Gastroesophageal sphincter (tissue), 4 donors: ENCODE measurements around the gene LDLRAD4. TPM values are rescaled to one million over a fixed set of nuclear protein-coding genes. Genes with fewer than 3 reads are reported as not detected.

Experiments used
- ATAC-seq: fragments of 150-250 bp; one replicate; pipeline ENCODE4 v1.9.1; 2016; ENCODE audit warnings: mild to moderate bottlenecking, moderate library complexity
- H3K27ac ChIP-seq, 4 donors: fragments of 200-600 bp; sonication (generic) in 3 of 4; 1 replicate in 3 of 4; 2 replicates in 1 of 4; pipeline ENCODE4 v1.5.1; 2016 to 2019
- H3K27me3 ChIP-seq: fragments of 200-600 bp; sonication (generic); one replicate; pipeline ENCODE4 v1.5.1; 2019
- H3K36me3 ChIP-seq, 2 donors: fragments of 200-600 bp; sonication (generic); one replicate each; pipeline ENCODE4 v1.5.1; 2019; ENCODE audit warnings: control low read depth in 1 of 2
- H3K4me1 ChIP-seq, 3 donors: fragments of 200-600 bp; sonication (generic); 1 replicate in 2 of 3; 2 replicates in 1 of 3; pipeline ENCODE4 v1.5.1; 2016 to 2019; ENCODE audit warnings: control low read depth in 2 of 3
- H3K4me3 ChIP-seq, 2 donors: fragments of 200-600 bp; sonication (generic); one replicate each; pipeline ENCODE4 v1.5.1; 2019; ENCODE audit warnings: mild to moderate bottlenecking in 1 of 2, moderate library complexity in 1 of 2
- H3K9me3 ChIP-seq, 3 donors: fragments of 200-600 bp; sonication (generic); one replicate each; pipeline ENCODE4 v1.5.1; 2017 to 2019; ENCODE audit warnings: control low read depth in 2 of 3
- CTCF ChIP-seq, 4 experiments: fragments of 200-600 bp in 2 of 4; fragments of 450-650 bp in 2 of 4; sonication (generic) in 1 of 4; IDR thresholded peaks; one replicate each; pipeline ENCODE4 v1.5.1; 2017 to 2019; ENCODE audit warnings: antibody characterized with exemption in 4 of 4, mild to moderate bottlenecking in 2 of 4, moderate library complexity in 2 of 4
- EP300 ChIP-seq: sonication (generic); formaldehyde crosslinking; IDR thresholded peaks from one replicate; pipeline ENCODE4 v1.6.1; 2017; ENCODE audit warnings: antibody characterized with exemption, mild to moderate bottlenecking
- POLR2A ChIP-seq, 2 donors: fragments of 450-650 bp; IDR thresholded peaks; one replicate each; pipeline ENCODE4 v1.6.1; 2017; ENCODE audit warnings: antibody characterized with exemption in 2 of 2, mild to moderate bottlenecking in 2 of 2, moderate library complexity in 1 of 2
- POLR2AphosphoS5 ChIP-seq: sonication (generic); formaldehyde crosslinking; IDR thresholded peaks from one replicate; pipeline ENCODE4 v1.6.1; 2017; ENCODE audit warnings: antibody characterized with exemption
- WGBS, 2 donors: methylation state at CpG; one replicate each; pipeline ENCODE4 v1.1.5; 2018; ENCODE audit warnings: low coverage in 1 of 2; 5-methylcytosine and 5-hydroxymethylcytosine counted together
- total RNA-seq, 4 donors: library from RNA; depleted of rRNA; stranded (reverse); fragments of >200 nt; gene quantifications; one replicate each; pipeline ENCODE4 v1.1.0, GENCODE V29; 2016

Gene LDLRAD4
- total RNA-seq, 4 donors from 2014 or later = 28.1 to 85.9 (median 55.2) TPM

GRCh38 chr18:13530033-13530878, 311.7 kb downstream of the LDLRAD4 start:
- Histone ChIP-seq H3K4me3 (no peak overlapping the region), H3K36me3 (peaks cover 0 to 4% of the 10 kb centered on the region in 2 donors), H3K4me1 (peaks cover 0 to 23% (median 4%) of the 10 kb centered on the region in 3 donors), H3K9me3 (no peaks in the 10 kb centered on the region), H3K27ac (peak overlapping the region in 3 of 4 donors; percentile 41 to 59 (median 46)), H3K27me3 (no peaks in the 10 kb centered on the region)
- WGBS, 2 donors = 53 to 57% methylated on average over 4 to 5 of the region's 14 CpGs
- TF ChIP-seq POLR2AphosphoS5 = no peak
- TF ChIP-seq EP300 = no peak
- TF ChIP-seq POLR2A (IDR thresholded peaks at IDR 0.05) = no peak
- TF ChIP-seq CTCF (IDR thresholded peaks at IDR 0.05) = no peak
- ATAC-seq = no peak

GRCh38 chr18:13530879-13531387, 312.4 kb downstream of the LDLRAD4 start:
- Histone ChIP-seq H3K9me3 (no peaks in the 10 kb centered on the region), H3K27me3 (no peaks in the 10 kb centered on the region), H3K36me3 (peaks cover 0 to 4% of the 10 kb centered on the region in 2 donors), H3K27ac (peak overlapping the region in 3 of 4 donors; percentile 41 to 59 (median 46)), H3K4me3 (no peak overlapping the region), H3K4me1 (peaks cover 0 to 23% (median 4%) of the 10 kb centered on the region in 3 donors)
- ATAC-seq = peak; percentile 81
- 71 to 75% methylated on average over 5 to 6 of the region's 7 CpGs for WGBS, 2 donors
- no peak for TF ChIP-seq EP300
- peak in 3 of 4 experiments; percentile 60 to 75 (median 67) for TF ChIP-seq CTCF (IDR thresholded peaks at IDR 0.05)

GRCh38 chr18:13531681-13532325, 313.2 kb downstream of the LDLRAD4 start:
- peaks cover 0 to 4% of the 10 kb centered on the region in 2 donors for H3K36me3 ChIP-seq
- TF ChIP-seq CTCF (IDR thresholded peaks at IDR 0.05) (no peak), EP300 (no peak), POLR2AphosphoS5 (no peak), POLR2A (IDR thresholded peaks at IDR 0.05) (no peak)
- H3K4me3 ChIP-seq = no peak overlapping the region
- no peaks in the 10 kb centered on the region for H3K27me3 ChIP-seq
- no peak for ATAC-seq
- no peak overlapping the region for H3K27ac ChIP-seq
- H3K9me3 ChIP-seq = no peaks in the 10 kb centered on the region
- WGBS, 2 donors = 100% methylated on average over 1 to 4 of the region's 17 CpGs
- H3K4me1 ChIP-seq = peaks cover 0 to 29% (median 4%) of the 10 kb centered on the region in 3 donors

GRCh38 chr18:13532406-13533075, 314.0 kb downstream of the LDLRAD4 start:
- Histone ChIP-seq H3K36me3 (peaks cover 0 to 3% of the 10 kb centered on the region in 2 donors), H3K9me3 (no peaks in the 10 kb centered on the region), H3K4me1 (peaks cover 0 to 29% (median 4%) of the 10 kb centered on the region in 3 donors), H3K27me3 (no peaks in the 10 kb centered on the region), H3K27ac (peak overlapping the region in 1 of 4 donors; percentile 25), H3K4me3 (no peak overlapping the region)
- 70 to 85% methylated on average over 4 to 11 of the region's 14 CpGs for WGBS, 2 donors
- TF ChIP-seq POLR2AphosphoS5 = no peak
- ATAC-seq = no peak

GRCh38 chr18:13534631-13535030, 316.1 kb downstream of the LDLRAD4 start:
- Histone ChIP-seq H3K9me3 (no peaks in the 10 kb centered on the region), H3K36me3 (no peaks in the 10 kb centered on the region), H3K27me3 (no peaks in the 10 kb centered on the region), H3K27ac (no peak overlapping the region), H3K4me1 (peaks cover 0 to 42% (median 4%) of the 10 kb centered on the region in 3 donors), H3K4me3 (no peak overlapping the region)
- no peak for TF ChIP-seq POLR2AphosphoS5
- no peak for TF ChIP-seq POLR2A (IDR thresholded peaks at IDR 0.05)
- TF ChIP-seq EP300 = no peak
- TF ChIP-seq CTCF (IDR thresholded peaks at IDR 0.05) = no peak
- 74 to 98% methylated on average over 4 of the region's 4 CpGs for WGBS, 2 donors
- no peak for ATAC-seq
